Kidney tubule cell (primary cell): Measurements from ENCODE around the gene QSOX1.

Experiments
- DNase-seq: peaks from one replicate; pipeline ENCODE4 v3.0.0-alpha.2; 2018; ENCODE audit warnings: low spot score

The QSOX1 gene

DNA sequence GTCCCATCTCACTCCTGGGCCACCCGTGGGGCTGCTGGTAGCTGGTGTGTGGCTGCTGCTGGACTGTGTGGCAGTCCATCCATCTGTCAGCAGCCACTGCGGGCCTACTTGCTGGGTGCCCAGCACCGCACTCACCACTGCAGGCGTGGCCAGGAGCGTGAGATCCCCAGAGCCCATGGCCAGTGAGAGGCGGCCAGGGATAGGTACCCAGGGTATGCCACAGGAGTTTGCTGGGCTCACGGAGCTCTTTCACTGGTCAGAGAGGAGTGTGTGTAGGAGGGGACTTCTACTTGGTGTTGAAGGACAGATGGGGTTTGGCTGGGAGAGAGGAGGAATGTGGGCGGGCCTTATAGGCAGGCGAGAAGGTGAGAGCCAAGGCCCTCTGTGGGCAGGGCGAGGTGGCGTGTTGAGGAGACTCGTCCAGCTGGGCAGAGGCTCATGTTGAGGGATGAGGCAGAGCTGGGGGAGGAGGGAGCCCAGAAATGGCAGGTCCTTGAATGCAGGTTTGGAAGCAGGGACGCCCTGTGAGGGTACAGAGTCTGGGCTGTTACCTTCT is 15.0 kb downstream of the QSOX1 start:
- no peak for DNase-seq

DNA sequence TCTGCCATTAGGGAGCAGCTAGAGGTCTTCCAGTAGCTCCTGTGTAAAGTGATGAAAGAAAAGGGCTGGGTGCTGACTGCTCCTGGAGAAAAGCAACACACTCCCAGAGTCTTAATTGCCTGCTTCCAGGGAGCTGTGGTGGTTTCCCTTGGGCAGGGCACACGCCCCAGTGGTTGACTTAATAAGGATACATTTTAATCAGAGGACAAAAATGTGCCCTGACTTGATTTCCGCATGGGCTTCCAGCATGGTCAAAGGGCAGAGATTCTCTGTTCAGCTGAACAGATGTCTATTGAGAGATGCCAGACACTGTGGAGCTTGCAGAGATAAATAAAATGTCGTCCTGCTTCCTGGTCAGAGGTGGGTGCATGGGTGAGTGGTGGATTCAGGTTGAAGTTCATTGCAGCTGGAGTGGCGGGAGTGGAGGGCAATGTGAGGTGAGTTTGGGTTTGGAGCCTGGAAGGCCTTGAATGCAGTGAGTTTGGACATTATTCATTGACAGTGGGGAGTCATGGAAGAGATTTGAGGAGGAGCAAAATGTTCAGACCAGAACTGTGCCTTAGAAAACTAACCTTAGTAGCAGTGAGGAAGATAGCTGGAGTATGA is 16.0 kb downstream of the QSOX1 start:
- peak; percentile 58 for DNase-seq

- no peak for DNase-seq
These were observed 17.0 kb downstream of the QSOX1 start for GRCh38 chr1:180171691-180172090.

DNA sequence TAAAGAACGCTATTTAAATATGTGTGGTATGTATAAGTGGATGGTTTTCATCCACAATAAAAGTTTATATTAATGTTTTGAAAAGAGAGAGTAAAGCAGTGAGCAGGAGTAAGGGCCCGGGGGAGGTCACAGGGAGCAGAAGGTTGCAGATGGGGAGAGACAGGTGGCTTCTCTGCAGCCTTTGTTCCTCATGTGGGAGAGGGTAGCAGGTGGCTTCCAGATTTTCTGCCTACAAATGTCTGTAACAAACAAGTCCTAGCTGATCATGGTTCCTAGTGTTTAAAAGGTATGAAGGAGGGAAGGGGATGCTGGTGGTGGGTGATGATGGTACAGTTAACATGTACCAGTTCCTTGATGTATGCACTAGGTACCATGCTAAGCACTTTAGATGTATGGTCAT is 18.8 kb downstream of the QSOX1 start:
- no peak for DNase-seq

GRCh38 chr1:180173952-180174351 is 19.3 kb downstream of the QSOX1 start:
- DNase-seq: no peak

- no peak for DNase-seq
These were observed 20.6 kb downstream of the QSOX1 start for GRCh38 chr1:180175291-180175690.

DNA sequence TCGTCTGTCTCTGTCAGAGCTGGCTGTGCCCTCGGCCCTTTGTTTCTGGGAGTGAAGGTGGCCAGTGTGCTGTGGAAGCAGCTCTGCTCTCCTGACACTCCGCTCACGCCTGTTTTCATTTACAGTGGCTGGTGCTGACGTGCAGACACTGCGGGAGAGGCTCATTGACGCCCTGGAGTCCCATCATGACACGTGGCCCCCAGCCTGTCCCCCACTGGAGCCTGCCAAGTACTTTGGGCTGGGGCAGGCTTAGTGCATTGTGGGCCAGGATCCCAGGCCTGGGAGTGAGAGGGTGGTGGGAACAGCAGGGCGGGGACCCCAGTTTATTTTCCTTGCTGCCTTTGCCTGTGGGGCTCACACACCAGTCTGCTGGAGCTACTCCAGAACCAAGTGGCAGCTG is 21.1 kb downstream of the QSOX1 start:
- DNase-seq: no peak

GRCh38 chr1:180176965-180177364 is 22.3 kb downstream of the QSOX1 start:
- no peak for DNase-seq

GRCh38 chr1:180177931-180178330 is 23.3 kb downstream of the QSOX1 start:
- no peak for DNase-seq

DNA sequence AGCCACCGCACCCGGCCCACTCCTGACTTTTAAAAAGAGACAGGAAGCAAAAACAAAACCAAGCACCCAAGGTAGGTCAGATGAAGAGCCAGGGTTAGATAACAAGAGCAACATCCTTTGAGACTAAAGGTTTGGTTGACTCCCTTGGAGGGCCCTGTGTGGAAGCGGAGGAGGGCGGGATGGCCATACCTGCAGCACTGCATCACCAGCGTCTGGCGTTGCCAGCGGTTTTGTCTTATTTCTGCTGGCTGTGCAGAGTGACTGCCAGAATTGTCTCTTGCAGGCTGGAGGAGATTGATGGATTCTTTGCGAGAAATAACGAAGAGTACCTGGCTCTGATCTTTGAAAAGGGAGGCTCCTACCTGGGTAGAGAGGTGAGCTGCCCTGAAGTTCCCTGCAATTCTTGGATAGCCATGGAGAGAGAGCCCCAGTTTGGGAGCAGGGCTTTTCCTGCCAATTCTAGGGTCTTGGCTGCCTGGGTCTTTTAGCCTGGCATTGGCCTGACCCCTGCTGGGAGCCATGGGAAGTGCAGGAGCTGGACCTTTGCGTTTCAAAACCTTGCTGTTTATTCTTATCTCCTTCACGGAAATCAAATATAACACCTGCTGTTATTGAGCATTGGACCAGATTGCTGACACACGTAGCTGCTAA is 24.0 kb downstream of the QSOX1 start:
- DNase-seq: peak; percentile 57

DNA sequence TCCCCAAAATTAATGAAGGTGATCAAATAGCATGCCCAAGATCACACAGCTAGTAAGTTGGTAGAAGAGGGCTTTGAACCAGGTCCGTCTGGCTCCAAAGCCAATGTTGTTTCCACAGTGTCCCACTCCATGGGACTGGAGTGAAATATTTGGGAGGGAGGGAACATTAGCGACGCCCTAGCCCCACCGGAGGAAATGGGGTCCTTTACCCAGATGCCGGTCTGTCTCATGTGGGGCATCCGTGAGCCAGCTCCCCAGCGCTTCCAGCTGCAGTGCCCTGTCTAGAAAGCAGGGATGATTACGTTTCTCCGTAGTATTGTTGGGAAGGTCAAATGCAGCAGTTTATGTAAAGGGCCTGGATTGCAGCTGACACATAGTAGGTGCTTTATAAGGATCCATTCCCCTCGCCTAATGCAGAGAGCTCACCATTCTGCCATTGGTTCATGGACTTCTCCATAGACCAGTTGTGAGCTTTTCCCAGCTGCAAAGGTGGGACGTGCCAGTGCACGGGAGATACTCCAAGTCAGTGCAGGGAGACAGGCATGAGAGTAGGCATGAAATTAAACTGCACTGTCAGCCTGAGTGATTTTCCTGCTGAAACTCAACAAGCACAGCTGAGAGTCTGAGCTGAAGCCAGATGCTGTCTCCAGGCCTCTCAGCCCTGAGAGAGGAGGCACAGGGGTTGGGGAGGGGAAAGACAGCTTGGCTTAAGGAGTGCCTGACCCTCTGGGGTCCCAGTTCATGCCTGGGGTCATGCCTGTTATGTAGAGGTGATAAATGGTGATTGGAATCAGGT is 24.7 kb downstream of the QSOX1 start:
- DNase-seq: no peak

DNA sequence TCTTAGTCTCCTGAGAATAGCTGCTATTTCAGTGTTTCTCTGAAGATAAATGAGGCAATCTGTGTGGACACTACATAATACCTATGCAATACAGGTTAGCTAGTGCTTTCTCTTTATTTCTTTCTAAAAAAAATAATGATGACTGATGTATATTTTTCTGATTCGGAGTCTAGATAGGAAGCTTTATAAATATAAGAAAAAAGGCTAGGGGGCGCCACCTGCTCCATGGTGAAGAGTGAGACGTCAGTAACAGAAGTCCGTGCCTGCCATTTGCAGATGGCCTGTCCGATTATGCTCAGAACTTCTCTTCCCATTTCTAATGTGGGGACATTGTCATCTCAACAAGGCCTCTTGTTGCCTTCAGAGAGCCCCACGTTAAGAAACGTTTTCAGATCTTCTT is 26.4 kb downstream of the QSOX1 start:
- DNase-seq: peak; percentile 33

DNA sequence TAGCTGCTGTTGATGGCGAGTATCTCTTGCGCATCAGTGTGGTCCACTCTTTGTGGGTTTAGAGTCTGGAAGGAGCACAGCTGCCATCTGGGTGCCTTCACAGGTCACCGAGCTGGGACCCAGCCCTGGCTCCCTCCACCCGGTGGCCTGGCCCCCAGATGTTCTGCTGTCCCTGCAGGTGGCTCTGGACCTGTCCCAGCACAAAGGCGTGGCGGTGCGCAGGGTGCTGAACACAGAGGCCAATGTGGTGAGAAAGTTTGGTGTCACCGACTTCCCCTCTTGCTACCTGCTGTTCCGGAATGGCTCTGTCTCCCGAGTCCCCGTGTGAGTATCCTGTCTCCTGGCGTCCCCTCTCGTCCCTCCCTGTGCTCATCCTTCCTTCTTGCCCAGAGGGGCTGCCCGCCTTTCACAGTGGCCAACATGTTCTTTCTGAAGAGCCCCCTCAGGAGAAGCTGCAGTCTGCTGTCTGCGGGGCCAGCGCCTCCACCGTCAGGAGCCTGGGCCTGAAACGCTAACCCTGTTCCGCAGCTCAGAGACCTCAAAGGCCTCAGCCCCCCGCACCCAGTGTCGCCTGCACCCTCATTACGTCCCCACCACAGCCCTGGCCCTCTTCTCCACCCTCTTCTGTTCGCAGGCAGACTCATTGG is 27.4 kb downstream of the QSOX1 start:
- DNase-seq: no peak

DNA sequence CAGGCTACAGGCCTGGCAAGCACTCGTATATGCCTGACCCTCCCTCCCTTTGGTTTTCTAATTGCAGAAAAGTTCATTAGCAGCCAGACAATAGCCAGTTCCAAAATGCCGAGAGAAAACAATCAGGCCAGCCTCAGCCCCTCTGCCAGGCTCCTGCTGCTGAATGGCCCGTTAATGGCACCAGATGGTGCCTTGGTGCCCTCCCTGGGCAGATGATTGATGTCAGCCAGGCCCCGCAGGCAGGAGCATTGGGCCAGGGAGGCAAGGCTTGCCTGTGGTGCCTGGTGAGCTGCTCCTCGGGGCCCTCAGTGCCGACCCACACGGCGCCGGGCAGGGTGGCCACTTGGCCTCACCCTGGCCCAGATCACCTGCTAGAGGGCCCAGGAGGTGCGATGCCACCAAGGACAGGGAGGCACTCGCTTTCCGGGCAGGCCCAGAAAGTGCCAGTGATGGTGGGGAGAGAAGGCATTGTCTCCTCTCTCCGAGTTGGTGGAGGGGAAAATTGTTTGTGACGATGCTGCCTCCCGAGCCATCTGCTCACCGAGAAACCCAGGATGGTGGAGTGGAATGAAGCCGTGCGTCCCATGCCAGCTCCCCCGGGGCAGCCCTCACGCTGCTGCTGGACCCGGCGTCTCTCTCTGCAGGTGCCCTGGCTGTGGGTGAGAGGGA is 28.1 kb downstream of the QSOX1 start:
- no peak for DNase-seq

- no peak for DNase-seq
These were observed 28.8 kb downstream of the QSOX1 start for GRCh38 chr1:180183426-180183825.

GRCh38 chr1:180184041-180184440 is 29.4 kb downstream of the QSOX1 start:
- no peak for DNase-seq

DNA sequence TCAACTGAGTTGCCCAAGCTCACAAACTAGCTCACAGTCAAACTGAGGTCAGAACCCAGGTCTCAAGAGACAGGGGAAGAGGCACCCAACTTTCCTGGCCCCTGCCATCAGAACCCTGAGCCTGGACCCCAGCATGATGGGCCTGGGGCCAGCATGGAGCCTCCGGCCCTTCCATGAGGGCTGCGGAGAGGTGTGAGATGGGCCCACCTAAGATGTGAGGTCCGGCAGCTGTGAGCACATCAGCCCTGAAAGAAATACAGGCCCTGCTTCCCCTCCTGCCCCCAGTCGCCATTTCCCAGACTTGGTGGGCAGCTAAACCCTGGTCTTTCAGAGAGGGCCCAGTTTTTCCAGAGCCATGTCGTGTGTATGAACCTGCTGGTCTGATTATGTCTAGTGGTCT is 30.6 kb downstream of the QSOX1 start:
- DNase-seq: no peak

DNA sequence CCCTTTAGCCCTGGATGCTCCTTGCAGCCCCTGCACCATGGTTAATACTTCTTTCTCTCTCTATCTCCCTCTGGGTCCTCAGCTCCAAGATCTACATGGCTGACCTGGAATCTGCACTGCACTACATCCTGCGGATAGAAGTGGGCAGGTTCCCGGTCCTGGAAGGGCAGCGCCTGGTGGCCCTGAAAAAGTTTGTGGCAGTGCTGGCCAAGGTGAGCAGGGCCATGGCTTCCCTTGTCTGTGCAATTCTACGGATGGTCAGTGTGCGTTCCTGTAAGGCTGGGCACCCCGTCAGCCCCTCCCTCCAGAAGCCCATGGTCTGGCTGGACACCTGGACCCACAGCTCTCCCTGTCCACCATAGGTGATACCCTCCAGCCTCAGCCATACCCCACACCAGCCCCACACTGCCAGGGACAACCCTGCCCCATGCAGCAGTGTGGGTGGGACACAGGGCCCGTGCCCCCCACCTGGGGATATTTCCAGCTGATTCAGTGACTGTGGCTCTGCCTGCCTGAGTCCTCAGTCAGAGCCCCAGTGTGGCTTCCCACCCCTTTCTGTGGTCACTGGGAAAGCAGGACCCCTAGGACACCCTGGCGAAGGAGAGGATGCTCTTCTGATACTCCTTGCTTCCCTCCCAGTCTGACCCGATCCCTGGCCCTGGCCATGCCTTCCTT is 31.4 kb downstream of the QSOX1 start:
- no peak for DNase-seq

GRCh38 chr1:180186831-180187230 is 32.2 kb downstream of the QSOX1 start:
- no peak for DNase-seq

- no peak for DNase-seq
These were observed 33.0 kb downstream of the QSOX1 start for GRCh38 chr1:180187626-180188025.

GRCh38 chr1:180188091-180188506 is 33.4 kb downstream of the QSOX1 start:
- peak; percentile 66 for DNase-seq
